GM23338 (cell line): ENCODE data around the gene GFOD1. TPM values are rescaled to one million over a fixed set of nuclear protein-coding genes. Genes with fewer than 3 reads are reported as not detected.

Experiments used
- ATAC-seq: fragments of 200-7000 bp; cut with Tn5 transposase; 3 replicates; pipeline ENCODE4 v1.9.1; 2020
- DNase-seq: peaks from one replicate; pipeline ENCODE4 v3.0.0-alpha.2; 2015; ENCODE audit warnings: low spot score
- H2AFZ ChIP-seq: fragments of 200-600 bp; sonication (generic); 2 replicates; pipeline ENCODE4 v1.8.0; 2016; ENCODE audit warnings: antibody characterized with exemption, mild to moderate bottlenecking, moderate library complexity
- H3F3A ChIP-seq: fragments of 200-600 bp; sonication (generic); replicated peaks from 2 replicates; pipeline ENCODE4 v1.8.0; 2017; ENCODE audit warnings: antibody characterized with exemption, mixed run types, low read depth
- H3K27ac ChIP-seq: fragments of 200-600 bp; sonication (generic); 2 replicates; pipeline ENCODE4 v1.6.1; 2016; ENCODE audit warnings: low read depth
- H3K27me3 ChIP-seq: fragments of 200-600 bp; sonication (generic); 2 replicates; pipeline ENCODE4 v1.8.0; 2016; ENCODE audit warnings: mild to moderate bottlenecking, mixed run types, moderate library complexity; ENCODE audit not compliant: insufficient read depth
- H3K36me3 ChIP-seq: fragments of 200-600 bp; sonication (generic); 2 replicates; pipeline ENCODE4 v1.8.0; 2016; ENCODE audit warnings: mild to moderate bottlenecking; ENCODE audit not compliant: insufficient read depth
- H3K4me1 ChIP-seq: fragments of 200-600 bp; sonication (generic); 2 replicates; pipeline ENCODE4 v1.8.0; 2016; ENCODE audit warnings: mild to moderate bottlenecking, moderate library complexity; ENCODE audit not compliant: insufficient read depth
- H3K4me2 ChIP-seq: fragments of 200-600 bp; sonication (generic); 2 replicates; pipeline ENCODE4 v1.7.1; 2017; ENCODE audit warnings: mixed run types
- H3K4me3 ChIP-seq: fragments of 200-600 bp; sonication (generic); 2 replicates; pipeline ENCODE4 v1.6.1; 2016; ENCODE audit warnings: mixed run types
- H3K79me2 ChIP-seq: fragments of 200-600 bp; sonication (generic); replicated peaks from 2 replicates; pipeline ENCODE4 v1.8.0; 2017; ENCODE audit warnings: mild to moderate bottlenecking; ENCODE audit not compliant: insufficient read depth
- H3K9me2 ChIP-seq: fragments of 200-600 bp; sonication (generic); 2 replicates; pipeline ENCODE4 v1.8.0; 2017; ENCODE audit not compliant: insufficient read depth
- H4K20me1 ChIP-seq: fragments of 200-600 bp; sonication (generic); replicated peaks from 2 replicates; pipeline ENCODE4 v1.8.0; 2017; ENCODE audit warnings: mild to moderate bottlenecking; ENCODE audit not compliant: insufficient read depth
- H3K27ac Mint-ChIP-seq: 2 replicates; pipeline ENCODE4 v1.8.0; 2020; ENCODE audit warnings: inconsistent platforms, mild to moderate bottlenecking, moderate library complexity, mixed read lengths
- H3K27me3 Mint-ChIP-seq: 3 replicates; pipeline ENCODE4 v1.8.0; 2022; ENCODE audit warnings: low read depth, mild to moderate bottlenecking, moderate library complexity, mixed read lengths, inconsistent platforms; ENCODE audit not compliant: insufficient read depth, poor library complexity
- H3K36me3 Mint-ChIP-seq: 3 replicates; pipeline ENCODE4 v1.8.0; 2021; ENCODE audit warnings: low read depth, mild to moderate bottlenecking, inconsistent platforms, moderate library complexity, mixed read lengths
- H3K4me1 Mint-ChIP-seq: 3 replicates; pipeline ENCODE4 v1.8.0; 2020; ENCODE audit warnings: mild to moderate bottlenecking, inconsistent platforms, mixed read lengths
- H3K4me3 Mint-ChIP-seq: 3 replicates; pipeline ENCODE4 v1.8.0; 2021; ENCODE audit warnings: moderate library complexity, mild to moderate bottlenecking, inconsistent platforms, mixed read lengths
- H3K9me3 Mint-ChIP-seq: 3 replicates; pipeline ENCODE4 v1.8.0; 2020; ENCODE audit warnings: moderate library complexity, mild to moderate bottlenecking, inconsistent platforms, mixed read lengths
- CREB1 ChIP-seq: fragments of 250-450 bp; sonication (Bioruptor Pico); IDR thresholded peaks from 2 replicates; pipeline ENCODE4 v1.5.0; 2020; ENCODE audit warnings: low read depth, mild to moderate bottlenecking, moderate library complexity
- EZH2 ChIP-seq: fragments of 200-600 bp; sonication (generic); IDR thresholded peaks from one replicate; pipeline ENCODE4 v1.8.0; 2017; ENCODE audit warnings: antibody characterized with exemption, mild to moderate bottlenecking, low read depth; ENCODE audit not compliant: unreplicated experiment
- EZH2phosphoT487 ChIP-seq: fragments of 200-600 bp; sonication (generic); IDR thresholded peaks from one replicate; pipeline ENCODE4 v1.8.1; 2018; ENCODE audit warnings: antibody characterized with exemption; ENCODE audit not compliant: unreplicated experiment
- JUNB ChIP-seq: IDR thresholded peaks from one replicate; pipeline ENCODE4 v1.6.1; 2016; ENCODE audit warnings: antibody characterized with exemption; ENCODE audit not compliant: unreplicated experiment
- NANOG ChIP-seq: IDR thresholded peaks from 2 replicates; pipeline ENCODE4 v1.6.1; 2016; ENCODE audit warnings: antibody characterized with exemption, borderline replicate concordance
- POLR2AphosphoS5 ChIP-seq: IDR thresholded peaks from 2 replicates; pipeline ENCODE4 v1.6.1; 2016; ENCODE audit warnings: antibody characterized with exemption, low read depth
- STAT1 ChIP-seq: IDR thresholded peaks from one replicate; pipeline ENCODE4 v1.6.1; 2016; ENCODE audit warnings: antibody characterized with exemption; ENCODE audit not compliant: unreplicated experiment
- ZNF114 ChIP-seq: fragments of 250-450 bp; sonication (Bioruptor Pico); IDR thresholded peaks from 2 replicates; pipeline ENCODE4 v1.5.0; 2020; ENCODE audit warnings: mild to moderate bottlenecking, moderate library complexity
- ZNF331 ChIP-seq: fragments of 250-450 bp; sonication (Bioruptor Pico); IDR thresholded peaks from 2 replicates; pipeline ENCODE4 v1.5.0; 2020; ENCODE audit warnings: low read depth, mild to moderate bottlenecking, moderate library complexity
- polyA plus RNA-seq: library from polyadenylated mRNA; unstranded; fragments of >200 nt; fragmentation: Nextera tagmentation; extraction: Ambion mirVana; gene quantifications from 2 replicates; pipeline ENCODE4 v1.2.1, GENCODE V29; 2016
- total RNA-seq: library from RNA; depleted of rRNA; stranded (reverse); fragments of >200 nt; shearing (Covaris generic); gene quantifications from 2 replicates; pipeline ENCODE4 v1.2.3, GENCODE V29; 2014
- TF ChIP-seq, protein P1 (sequence below): IDR thresholded peaks from one replicate; pipeline ENCODE4 v1.6.1; 2018; ENCODE audit warnings: antibody characterized with exemption; ENCODE audit not compliant: unreplicated experiment
- TF ChIP-seq, protein P2 (sequence below): IDR thresholded peaks from 2 replicates; pipeline ENCODE4 v1.6.1; 2016; ENCODE audit warnings: antibody characterized with exemption

Gene GFOD1
- total and polyA plus RNA-seq, 2 experiments from 2014 or later = 4.9 to 12.8 TPM

DNA sequence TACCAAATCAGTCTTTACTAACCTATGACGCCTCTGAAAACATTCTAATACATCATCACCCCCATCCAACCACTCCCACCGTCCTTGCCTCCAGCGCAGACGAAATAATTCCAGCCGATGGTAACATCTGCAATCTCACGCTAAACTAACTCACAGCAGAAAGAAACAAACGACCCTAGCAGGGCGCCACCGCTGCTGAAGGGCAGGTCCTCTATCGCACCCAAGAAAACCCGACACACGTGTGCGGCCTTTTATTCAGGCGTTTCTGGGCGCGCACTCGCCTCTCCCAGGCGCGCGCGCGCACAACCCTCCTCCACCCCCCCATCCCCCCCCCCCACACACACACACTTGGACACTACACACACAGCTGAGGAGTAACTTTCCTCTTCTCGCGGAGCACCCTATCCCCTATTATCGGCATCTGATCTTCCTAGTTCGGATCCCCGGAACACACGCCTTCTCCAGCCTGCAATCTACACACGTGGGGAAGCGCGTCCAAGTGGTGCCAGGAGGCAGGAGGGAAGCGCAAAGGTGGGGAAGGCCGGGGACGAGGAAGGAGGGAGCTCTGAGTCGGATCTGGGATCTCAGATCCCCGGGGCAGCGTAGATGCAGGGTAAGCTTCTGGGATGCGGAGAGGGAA is 1.4 kb downstream of the GFOD1 start:
- Mint-ChIP-seq H3K4me1 (peaks cover 26% of the 10 kb centered on the region), H3K27me3 (peaks cover 47% of the 10 kb centered on the region), H3K27ac (no peak overlapping the region), H3K4me3 (peak overlapping the region; percentile 93), H3K36me3 (no peaks in the 10 kb centered on the region; the same call in 2 of the 3 replicates), H3K9me3 (peaks cover 3% of the 10 kb centered on the region; the same call in 1 of the 3 replicates)
- TF ChIP-seq, protein P1, sequence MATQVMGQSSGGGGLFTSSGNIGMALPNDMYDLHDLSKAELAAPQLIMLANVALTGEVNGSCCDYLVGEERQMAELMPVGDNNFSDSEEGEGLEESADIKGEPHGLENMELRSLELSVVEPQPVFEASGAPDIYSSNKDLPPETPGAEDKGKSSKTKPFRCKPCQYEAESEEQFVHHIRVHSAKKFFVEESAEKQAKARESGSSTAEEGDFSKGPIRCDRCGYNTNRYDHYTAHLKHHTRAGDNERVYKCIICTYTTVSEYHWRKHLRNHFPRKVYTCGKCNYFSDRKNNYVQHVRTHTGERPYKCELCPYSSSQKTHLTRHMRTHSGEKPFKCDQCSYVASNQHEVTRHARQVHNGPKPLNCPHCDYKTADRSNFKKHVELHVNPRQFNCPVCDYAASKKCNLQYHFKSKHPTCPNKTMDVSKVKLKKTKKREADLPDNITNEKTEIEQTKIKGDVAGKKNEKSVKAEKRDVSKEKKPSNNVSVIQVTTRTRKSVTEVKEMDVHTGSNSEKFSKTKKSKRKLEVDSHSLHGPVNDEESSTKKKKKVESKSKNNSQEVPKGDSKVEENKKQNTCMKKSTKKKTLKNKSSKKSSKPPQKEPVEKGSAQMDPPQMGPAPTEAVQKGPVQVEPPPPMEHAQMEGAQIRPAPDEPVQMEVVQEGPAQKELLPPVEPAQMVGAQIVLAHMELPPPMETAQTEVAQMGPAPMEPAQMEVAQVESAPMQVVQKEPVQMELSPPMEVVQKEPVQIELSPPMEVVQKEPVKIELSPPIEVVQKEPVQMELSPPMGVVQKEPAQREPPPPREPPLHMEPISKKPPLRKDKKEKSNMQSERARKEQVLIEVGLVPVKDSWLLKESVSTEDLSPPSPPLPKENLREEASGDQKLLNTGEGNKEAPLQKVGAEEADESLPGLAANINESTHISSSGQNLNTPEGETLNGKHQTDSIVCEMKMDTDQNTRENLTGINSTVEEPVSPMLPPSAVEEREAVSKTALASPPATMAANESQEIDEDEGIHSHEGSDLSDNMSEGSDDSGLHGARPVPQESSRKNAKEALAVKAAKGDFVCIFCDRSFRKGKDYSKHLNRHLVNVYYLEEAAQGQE = no peak
- TF ChIP-seq JUNB (no peak), ZNF331 (CRISPR knock-in tag) (no peak), EZH2phosphoT487 (no peak), STAT1 (no peak)
- peak overlapping the region; percentile 83 for H3K4me3 ChIP-seq
- H3K27ac ChIP-seq = no peak overlapping the region
- H3K4me1 ChIP-seq = peaks cover 10% of the 10 kb centered on the region
- H3F3A ChIP-seq = peaks cover 11% of the 10 kb centered on the region; the same call in 1 of the 2 replicates
- peak overlapping the region; percentile 93 for H3K4me2 ChIP-seq
- no peaks in the 10 kb centered on the region for H3K36me3 ChIP-seq
- H3K9me2 ChIP-seq = no peaks in the 10 kb centered on the region
- peaks cover 31% of the 10 kb centered on the region for H3K79me2 ChIP-seq
- ATAC-seq = peak; percentile 10
- H3K27me3 ChIP-seq = peaks cover 74% of the 10 kb centered on the region
- DNase-seq = peak; percentile 64
- no peaks in the 10 kb centered on the region; the same call in 1 of the 2 replicates for H4K20me1 ChIP-seq
- H2AFZ ChIP-seq = peak overlapping the region; percentile 76; the same call in 1 of the 2 replicates

DNA sequence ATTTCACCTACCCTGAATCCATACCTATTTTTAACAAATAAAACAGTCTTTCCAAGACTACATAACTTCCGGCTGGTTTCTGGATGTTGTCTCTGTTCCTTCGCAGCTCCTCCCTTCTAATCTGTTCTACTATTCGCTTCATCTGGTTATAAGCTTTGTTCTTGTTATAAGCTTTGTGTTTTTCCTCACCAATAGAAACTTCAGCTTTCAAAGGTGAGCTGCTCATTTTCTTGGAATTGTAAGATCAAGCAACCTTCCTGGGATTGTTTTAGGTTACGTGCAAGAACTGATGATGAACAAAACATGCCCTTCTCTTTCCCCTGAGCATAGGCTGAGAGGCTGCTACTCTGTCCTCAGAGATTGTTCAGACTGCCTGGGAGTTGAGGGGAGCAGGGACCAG is 2.1 kb downstream of the GFOD1 start:
- no peak for ATAC-seq
- Histone ChIP-seq H3F3A (peaks cover 11% of the 10 kb centered on the region; the same call in 1 of the 2 replicates), H3K9me2 (no peaks in the 10 kb centered on the region), H2AFZ (peak overlapping the region; percentile 12; the same call in 1 of the 2 replicates), H3K4me3 (peak overlapping the region; percentile 83), H4K20me1 (no peaks in the 10 kb centered on the region; the same call in 1 of the 2 replicates), H3K27ac (no peak overlapping the region), H3K27me3 (peaks cover 67% of the 10 kb centered on the region), H3K36me3 (no peaks in the 10 kb centered on the region), H3K79me2 (peaks cover 31% of the 10 kb centered on the region), H3K4me2 (peak overlapping the region; percentile 93), H3K4me1 (peaks cover 10% of the 10 kb centered on the region)
- H3K27me3 Mint-ChIP-seq = peaks cover 43% of the 10 kb centered on the region
- H3K36me3 Mint-ChIP-seq = no peaks in the 10 kb centered on the region; the same call in 2 of the 3 replicates
- no peak overlapping the region for H3K27ac Mint-ChIP-seq
- no peak for DNase-seq
- H3K9me3 Mint-ChIP-seq = 0 out of 3 replicates have a peak, but pooled peaks cover 3% of the 10 kb centered on the region
- H3K4me1 Mint-ChIP-seq = peaks cover 29% of the 10 kb centered on the region
- H3K4me3 Mint-ChIP-seq = peak overlapping the region; percentile 93
- TF ChIP-seq JUNB (no peak), ZNF114 (no peak), NANOG (no peak), EZH2 (no peak), CREB1 (CRISPR knock-in tag) (no peak), STAT1 (no peak), POLR2AphosphoS5 (no peak), EZH2phosphoT487 (no peak)
- TF ChIP-seq, protein P1 = no peak
- TF ChIP-seq, protein P2, sequence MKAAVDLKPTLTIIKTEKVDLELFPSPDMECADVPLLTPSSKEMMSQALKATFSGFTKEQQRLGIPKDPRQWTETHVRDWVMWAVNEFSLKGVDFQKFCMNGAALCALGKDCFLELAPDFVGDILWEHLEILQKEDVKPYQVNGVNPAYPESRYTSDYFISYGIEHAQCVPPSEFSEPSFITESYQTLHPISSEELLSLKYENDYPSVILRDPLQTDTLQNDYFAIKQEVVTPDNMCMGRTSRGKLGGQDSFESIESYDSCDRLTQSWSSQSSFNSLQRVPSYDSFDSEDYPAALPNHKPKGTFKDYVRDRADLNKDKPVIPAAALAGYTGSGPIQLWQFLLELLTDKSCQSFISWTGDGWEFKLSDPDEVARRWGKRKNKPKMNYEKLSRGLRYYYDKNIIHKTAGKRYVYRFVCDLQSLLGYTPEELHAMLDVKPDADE = no peak
